HG03571 (cell line): Measurements from ENCODE around the gene EDARADD.
"Not testable (repeated sequence)": the region's sequence is repeated elsewhere in the genome, so short reads cannot be mapped to it uniquely, and the experiment has no call there.

Experiments
- ATAC-seq: cut with Tn5 transposase; IDR thresholded peaks from one replicate; pipeline ENCODE4 v1.9.1; 2021; ENCODE audit not compliant: unreplicated experiment

The EDARADD gene

GRCh38 chr1:236480758-236481436 lies 86.8 kb downstream of the EDARADD start:
- ATAC-seq = no peak

GRCh38 chr1:236484310-236484971 lies 90.4 kb downstream of the EDARADD start:
- ATAC-seq = no peak

GRCh38 chr1:236486356-236487002 lies 92.4 kb downstream of the EDARADD start:
- ATAC-seq = no peak

GRCh38 chr1:236489161-236489560 lies 95.1 kb downstream of the EDARADD start:
- not testable (repeated sequence) for ATAC-seq

GRCh38 chr1:236489710-236490377 lies 95.8 kb downstream of the EDARADD start:
- no peak for ATAC-seq

GRCh38 chr1:236491469-236492136 lies 97.5 kb downstream of the EDARADD start:
- no peak for ATAC-seq

GRCh38 chr1:236492378-236492777 lies 98.3 kb downstream of the EDARADD start:
- no peak for ATAC-seq

- ATAC-seq = no peak
Measured at GRCh38 chr1:236494082-236494481, 100.0 kb downstream of the EDARADD start.

GRCh38 chr1:236494586-236495466 lies 100.7 kb downstream of the EDARADD start:
- no peak for ATAC-seq

- ATAC-seq = no peak
Measured at GRCh38 chr1:236495467-236496112, 101.5 kb downstream of the EDARADD start.

- no peak for ATAC-seq
Measured at GRCh38 chr1:236497908-236498307, 103.8 kb downstream of the EDARADD start.

GRCh38 chr1:236501093-236501492 lies 107.0 kb downstream of the EDARADD start:
- ATAC-seq = no peak

- no peak for ATAC-seq
Measured at GRCh38 chr1:236502579-236502971, 108.5 kb downstream of the EDARADD start.

GRCh38 chr1:236502972-236503639 lies 109.0 kb downstream of the EDARADD start:
- ATAC-seq = no peak

- not testable (repeated sequence) for ATAC-seq
Measured at GRCh38 chr1:236504338-236504737, 110.3 kb downstream of the EDARADD start.

GRCh38 chr1:236507022-236507700 lies 113.1 kb downstream of the EDARADD start:
- ATAC-seq = no peak

GRCh38 chr1:236508593-236509027 lies 114.5 kb downstream of the EDARADD start:
- ATAC-seq = no peak

GRCh38 chr1:236509203-236509602 lies 115.1 kb downstream of the EDARADD start:
- ATAC-seq = no peak
